PC-3 (cell line): ENCODE measurements around the gene CIB2. TPM values are rescaled to one million over a fixed set of nuclear protein-coding genes. Genes with fewer than 3 reads are reported as not detected.
A peak's percentile ranks its signal among the peaks of the same experiment; 100 is the strongest.

Experiments
- ATAC-seq: fragments of 200-7000 bp; cut with Tn5 transposase; 2 replicates; pipeline ENCODE4 v1.9.1; 2020; ENCODE audit warnings: mild to moderate bottlenecking, moderate library complexity
- BruUV-seq: library from RNA; stranded (reverse); fragments of 400-500 nt; replicated peaks from 2 replicates; lab custom pipeline; 2021; lab: Mats Ljungman, UMichigan
- CTCF ChIA-PET: fragments of 300-600 bp; sonication (Branson Sonifier 250); formaldehyde crosslinking; loops from one replicate; lab custom pipeline; 2022; ENCODE audit warnings: antibody characterized with exemption; lab: Charles Lee
- POLR2A ChIA-PET: fragments of 300-600 bp; sonication (Branson Sonifier 250); formaldehyde crosslinking; loops from one replicate; lab custom pipeline; 2022; ENCODE audit warnings: antibody characterized with exemption; ENCODE audit not compliant: unreplicated experiment; lab: Charles Lee
- DNase-seq: peaks from one replicate; pipeline ENCODE4 v3.0.0-alpha.2; 2015
- H2AFZ ChIP-seq: fragments of 300-600 bp; sonication (generic); 2 replicates; pipeline ENCODE4 v1.6.0; 2016; ENCODE audit warnings: antibody characterized with exemption, low read length
- H3F3A ChIP-seq: fragments of 300-600 bp; sonication (generic); one replicate; pipeline ENCODE4 v1.6.0; 2017; ENCODE audit warnings: antibody characterized with exemption, low read length, control low read depth, mild to moderate bottlenecking; ENCODE audit not compliant: unreplicated experiment
- H3K27ac ChIP-seq: fragments of 300-600 bp; sonication (generic); 2 replicates; pipeline ENCODE4 v1.5.1; 2016; ENCODE audit warnings: mild to moderate bottlenecking, low read length
- H3K27me3 ChIP-seq: fragments of 300-600 bp; sonication (generic); 2 replicates; pipeline ENCODE4 v1.6.1; 2016; ENCODE audit warnings: low read length, mixed read lengths
- H3K36me3 ChIP-seq: fragments of 300-600 bp; sonication (generic); 2 replicates; pipeline ENCODE4 v1.6.1; 2016; ENCODE audit warnings: low read depth, mixed run types, low read length, mixed read lengths
- H3K4me1 ChIP-seq: fragments of 300-600 bp; sonication (generic); 2 replicates; pipeline ENCODE4 v1.5.1; 2016; ENCODE audit warnings: low read length; ENCODE audit not compliant: insufficient read depth
- H3K4me2 ChIP-seq: fragments of 300-600 bp; sonication (generic); 2 replicates; pipeline ENCODE4 v1.6.0; 2016; ENCODE audit warnings: low read length
- H3K4me3 ChIP-seq: fragments of 300-600 bp; sonication (generic); 2 replicates; pipeline ENCODE4 v1.5.1; 2016; ENCODE audit warnings: mild to moderate bottlenecking, low read length, mixed read lengths
- H3K79me2 ChIP-seq: fragments of 300-600 bp; sonication (generic); 2 replicates; pipeline ENCODE4 v1.6.1; 2017; ENCODE audit warnings: low read length, mixed read lengths
- H3K9ac ChIP-seq: fragments of 300-600 bp; sonication (generic); 2 replicates; pipeline ENCODE4 v1.6.0; 2016; ENCODE audit warnings: mild to moderate bottlenecking, low read length
- H3K9me2 ChIP-seq: fragments of 300-600 bp; sonication (generic); replicated peaks from 2 replicates; pipeline ENCODE4 v1.6.1; 2016; ENCODE audit warnings: mixed run types, low read length, mixed read lengths
- H3K9me3 ChIP-seq: fragments of 300-600 bp; sonication (generic); 2 replicates; pipeline ENCODE4 v1.6.1; 2016; ENCODE audit warnings: low read length, mixed read lengths
- H4K20me1 ChIP-seq: fragments of 300-600 bp; sonication (generic); 2 replicates; pipeline ENCODE4 v1.6.1; 2016; ENCODE audit warnings: low read length, mixed read lengths
- CTCF ChIP-seq: fragments of 300-600 bp; sonication (generic); conservative IDR thresholded peaks from 2 replicates; pipeline ENCODE4 v1.5.1; 2017; ENCODE audit warnings: antibody characterized with exemption, low read depth, mild to moderate bottlenecking, low read length
- EZH2 ChIP-seq: fragments of 300-600 bp; sonication (generic); IDR thresholded peaks from one replicate; pipeline ENCODE4 v1.6.1; 2017; ENCODE audit warnings: antibody characterized with exemption, mild to moderate bottlenecking, low read length; ENCODE audit not compliant: unreplicated experiment
- EZH2phosphoT487 ChIP-seq: fragments of 300-600 bp; sonication (generic); IDR thresholded peaks from 2 replicates; pipeline ENCODE4 v1.6.1; 2018; ENCODE audit warnings: mild to moderate bottlenecking, antibody characterized with exemption, low read length, borderline replicate concordance
- intact Hi-C: fragments of 100-400 bp; cut with micrococcal nuclease; formaldehyde crosslinking; loops from 2 replicates; pipeline ENCODE4 v1.9.0; 2023
- total RNA-seq: library from RNA; depleted of rRNA; stranded (reverse); fragments of >200 nt; gene quantifications from 2 replicates; pipeline ENCODE4 v1.2.3, GENCODE V29; 2014

Gene CIB2
- total RNA-seq, 1 experiment from 2014 or later: 10.4 TPM

- H3K27me3 ChIP-seq: no peaks in the 10 kb centered on the region
- H3F3A ChIP-seq: no peaks in the 10 kb centered on the region
- H3K4me2 ChIP-seq: no peak overlapping the region
- H3K4me3 ChIP-seq: no peak overlapping the region
- H2AFZ ChIP-seq: no peak overlapping the region
- ChIA-PET CTCF (no interaction called here), POLR2A (no interaction called here)
- H3K9ac ChIP-seq: no peak overlapping the region
- no peaks in the 10 kb centered on the region for H3K36me3 ChIP-seq
- no TSS peak for BruUV-seq
- TF ChIP-seq EZH2 (no peak), EZH2phosphoT487 (no peak), CTCF (no peak)
- no peak for ATAC-seq
- H3K9me3 ChIP-seq: no peaks in the 10 kb centered on the region
- intact Hi-C loops: no loop called here
- peak; percentile 20 for DNase-seq
- no peak overlapping the region for H3K27ac ChIP-seq
- peaks cover 33% of the 10 kb centered on the region for H3K4me1 ChIP-seq
- H4K20me1 ChIP-seq: no peaks in the 10 kb centered on the region
- no peaks in the 10 kb centered on the region for H3K9me2 ChIP-seq
- peaks cover 92% of the 10 kb centered on the region for H3K79me2 ChIP-seq
Observed at GRCh38 chr15:78065284-78065872, 65.9 kb downstream of the CIB2 start.

GRCh38 chr15:78064544-78064943, 66.7 kb downstream of the CIB2 start:
- no TSS peak for BruUV-seq
- no peak for ATAC-seq
- CTCF ChIA-PET: no interaction called here

More at GRCh38 chr15:78064544-78064943, 66.7 kb downstream of the CIB2 start:
- POLR2A ChIA-PET: no interaction called here
- TF ChIP-seq EZH2 (no peak), CTCF (no peak)
- DNase-seq: no peak
- peaks cover 26% of the 10 kb centered on the region for H3K4me1 ChIP-seq
- H3K9me2 ChIP-seq: no peaks in the 10 kb centered on the region
- no peak overlapping the region for H2AFZ ChIP-seq
- no peaks in the 10 kb centered on the region for H3F3A ChIP-seq
- no peaks in the 10 kb centered on the region for H3K27me3 ChIP-seq
- no peaks in the 10 kb centered on the region for H3K9me3 ChIP-seq
- no peak overlapping the region for H3K4me3 ChIP-seq
- H3K27ac ChIP-seq: no peak overlapping the region
- no peak overlapping the region for H3K9ac ChIP-seq
- intact Hi-C loops: no loop called here
- no peaks in the 10 kb centered on the region for H4K20me1 ChIP-seq
- peaks cover 90% of the 10 kb centered on the region for H3K79me2 ChIP-seq
- H3K36me3 ChIP-seq: no peaks in the 10 kb centered on the region
- H3K4me2 ChIP-seq: no peak overlapping the region
